SKM-1 (cell line): Measurements from ENCODE around the gene SLC39A7.

ENCODE experiments used
- DNase-seq: peaks from one replicate; lab custom pipeline; 2025; ENCODE audit not compliant: unreplicated experiment; lab: John Stamatoyannopoulos, UW

SLC39A7 gene

GRCh38 chr6:33200219-33201146 is at the start of gene SLC39A7, which contains the start of gene RXRB:
Gene SLC39A7, plus strand, starts transcription at chr6:33200867. Its CDS starts 379 bp downstream, at chr6:33201246.
Gene RXRB, minus strand, starts transcription at chr6:33200665. Its CDS starts 189 bp downstream, at chr6:33200476.
- DNase-seq: peak; percentile 87

- DNase-seq: no peak
Observed at GRCh38 chr6:33151050-33151449, 49.6 kb upstream of the SLC39A7 start.

- no peak for DNase-seq
Observed at GRCh38 chr6:33154349-33154748, 46.3 kb upstream of the SLC39A7 start.

- DNase-seq: no peak
Observed at GRCh38 chr6:33156561-33156960, 44.1 kb upstream of the SLC39A7 start.

- no peak for DNase-seq
Observed at GRCh38 chr6:33156964-33157363, 43.7 kb upstream of the SLC39A7 start.

- DNase-seq: no peak
Observed at GRCh38 chr6:33160096-33160495, 40.6 kb upstream of the SLC39A7 start.

GRCh38 chr6:33160728-33161344 is 39.8 kb upstream of the SLC39A7 start:
- no peak for DNase-seq

- DNase-seq: peak; percentile 65
Observed at GRCh38 chr6:33161354-33162331, 39.0 kb upstream of the SLC39A7 start.

- no peak for DNase-seq
Observed at GRCh38 chr6:33163540-33163939, 37.1 kb upstream of the SLC39A7 start.

GRCh38 chr6:33164176-33164575 is 36.5 kb upstream of the SLC39A7 start:
- no peak for DNase-seq

GRCh38 chr6:33164665-33165373 is 35.8 kb upstream of the SLC39A7 start:
- no peak for DNase-seq

GRCh38 chr6:33165581-33166258 is 34.9 kb upstream of the SLC39A7 start:
- no peak for DNase-seq

GRCh38 chr6:33166363-33166762 is 34.3 kb upstream of the SLC39A7 start:
- DNase-seq: no peak

- no peak for DNase-seq
Observed at GRCh38 chr6:33166811-33167210, 33.9 kb upstream of the SLC39A7 start.

GRCh38 chr6:33167374-33168283 is 33.0 kb upstream of the SLC39A7 start:
- DNase-seq: no peak

- DNase-seq: no peak
Observed at GRCh38 chr6:33168284-33168601, 32.4 kb upstream of the SLC39A7 start.

- DNase-seq: no peak
Observed at GRCh38 chr6:33168639-33169038, 32.0 kb upstream of the SLC39A7 start.

GRCh38 chr6:33169291-33170175 is 31.1 kb upstream of the SLC39A7 start:
- DNase-seq: no peak
